HepG2 (cell line): ENCODE results near the gene ZKSCAN4. TPM values are rescaled to one million over a fixed set of nuclear protein-coding genes. Genes with fewer than 3 reads are reported as not detected.

Experiments used
- BATF2 ChIP-seq: sonication (generic); formaldehyde crosslinking; IDR thresholded peaks from 2 replicates; pipeline ENCODE4 v1.8.0; 2022; ENCODE audit warnings: mild to moderate bottlenecking, missing genetic modification reagents, moderate library complexity
- CBX5 ChIP-seq: sonication (generic); formaldehyde crosslinking; IDR thresholded peaks from 2 replicates; pipeline ENCODE4 v1.4.0; 2020; ENCODE audit warnings: missing genetic modification reagents, borderline replicate concordance
- CHCHD3 ChIP-seq: sonication (generic); formaldehyde crosslinking; IDR thresholded peaks from 2 replicates; pipeline ENCODE4 v1.8.0; 2022; ENCODE audit warnings: mild to moderate bottlenecking, missing genetic modification reagents, moderate library complexity
- ETV5 ChIP-seq: IDR thresholded peaks from 2 replicates; pipeline ENCODE4 v1.6.1; 2018; ENCODE audit warnings: missing biosample characterization, missing genetic modification reagents, inconsistent platforms, borderline replicate concordance
- FIP1L1 ChIP-seq: fragments of 200-400 bp; formaldehyde crosslinking; IDR thresholded peaks from 2 replicates; pipeline ENCODE4 v1.6.1; 2018; ENCODE audit warnings: low read depth, mild to moderate bottlenecking, low read length, moderate library complexity, borderline replicate concordance; ENCODE audit not compliant: insufficient read depth
- MAFG ChIP-seq: sonication (generic); formaldehyde crosslinking; IDR thresholded peaks from 2 replicates; pipeline ENCODE4 v1.5.1; 2020; ENCODE audit warnings: mild to moderate bottlenecking, missing genetic modification reagents
- NR0B2 ChIP-seq: sonication (generic); formaldehyde crosslinking; IDR thresholded peaks from 2 replicates; pipeline ENCODE4 v1.4.0; 2020; ENCODE audit warnings: mild to moderate bottlenecking, missing genetic modification reagents
- ZBTB39 ChIP-seq: sonication (generic); formaldehyde crosslinking; IDR thresholded peaks from 2 replicates; pipeline ENCODE4 v1.5.0; 2020; ENCODE audit warnings: missing genetic modification reagents
- ZNF281 ChIP-seq: sonication (generic); formaldehyde crosslinking; IDR thresholded peaks from 2 replicates; pipeline ENCODE4 v1.4.0; 2020; ENCODE audit warnings: missing genetic modification reagents, borderline replicate concordance
- ZNF407 ChIP-seq: sonication (generic); formaldehyde crosslinking; IDR thresholded peaks from one replicate; pipeline ENCODE4 v1.5.1; 2020; ENCODE audit warnings: mild to moderate bottlenecking, missing genetic modification reagents; ENCODE audit errors: not compliant biosample characterization
- ZNF552 ChIP-seq: sonication (generic); formaldehyde crosslinking; IDR thresholded peaks from 2 replicates; pipeline ENCODE4 v1.9.0; 2022; ENCODE audit warnings: missing genetic modification reagents, mild to moderate bottlenecking, borderline replicate concordance
- polyA plus RNA-seq, 8 experiments: library from polyadenylated mRNA; depleted of rRNA in 3 of 8; stranded (reverse) in 7 of 8; unstranded in 1 of 8; fragments of >200 nt; fragmentation: Illumina TruSeq in 4 of 8; extraction: Trizol in 4 of 8; gene quantifications; 2 replicates each; pipeline versions ENCODE4 v1.2.1 to v1.2.3, GENCODE V29; 2011 to 2016; ENCODE audit warnings: low read depth in 4 of 8, missing spikeins in 1 of 8, mixed read lengths in 1 of 8; ENCODE audit not compliant: insufficient read depth in 1 of 8
- total RNA-seq, 5 experiments: library from RNA; depleted of rRNA; stranded (reverse); fragments of >200 nt; fragmentation: Illumina TruSeq; extraction: Trizol; gene quantifications; 2 replicates each; pipeline ENCODE4 v1.2.3, GENCODE V29; 2016; ENCODE audit warnings: low read depth in 1 of 5

Gene ZKSCAN4
- total and polyA plus RNA-seq, 2 of the 13 experiments (the other 11 are each of a cell fraction or from before 2014, with no cell fraction given), result 2.9 to 7.8 TPM

- TF ChIP-seq ZNF407 (CRISPR knock-in tag) (no peak), BATF2 (no peak), FIP1L1 (no peak), ZNF281 (CRISPR knock-in tag) (no peak), ETV5 (CRISPR knock-in tag) (no peak), NR0B2 (CRISPR knock-in tag) (no peak), ZBTB39 (CRISPR knock-in tag) (no peak), MAFG (no peak), CHCHD3 (no peak), ZNF552 (no peak), CBX5 (CRISPR knock-in tag) (no peak; the same call in 1 of the 2 replicates)
Measured at GRCh38 chr6:28212510-28213212, 39.4 kb downstream of the ZKSCAN4 start (continued).
